Medulla oblongata (tissue), 1 donor: Measurements from ENCODE around the gene CA14.
"Not testable (repeated sequence)": the region's sequence is repeated elsewhere in the genome, so short reads cannot be mapped to it uniquely, and the experiment has no call there.

ENCODE experiments used
- DNase-seq: peaks from one replicate; pipeline ENCODE4 v3.0.0-alpha.2; 2015; ENCODE audit errors: extremely low spot score

Gene CA14

GRCh38 chr1:150235852-150236613 lies 21.5 kb upstream of the CA14 start, which contains the start of gene ANP32E:
TSS of gene ANP32E (minus strand) at chr1:150236112. CDS start at chr1:150235786, 326 bp downstream.
- DNase-seq, result peak; percentile 99

GRCh38 chr1:150236614-150237100 lies 20.9 kb upstream of the CA14 start:
- no peak for DNase-seq

GRCh38 chr1:150237176-150237575 lies 20.4 kb upstream of the CA14 start:
- not testable (repeated sequence) for DNase-seq

- DNase-seq, result no peak
Measured at GRCh38 chr1:150237746-150238145, 19.8 kb upstream of the CA14 start.

GRCh38 chr1:150243003-150243402 lies 14.6 kb upstream of the CA14 start:
- DNase-seq, result peak; percentile 36

DNA sequence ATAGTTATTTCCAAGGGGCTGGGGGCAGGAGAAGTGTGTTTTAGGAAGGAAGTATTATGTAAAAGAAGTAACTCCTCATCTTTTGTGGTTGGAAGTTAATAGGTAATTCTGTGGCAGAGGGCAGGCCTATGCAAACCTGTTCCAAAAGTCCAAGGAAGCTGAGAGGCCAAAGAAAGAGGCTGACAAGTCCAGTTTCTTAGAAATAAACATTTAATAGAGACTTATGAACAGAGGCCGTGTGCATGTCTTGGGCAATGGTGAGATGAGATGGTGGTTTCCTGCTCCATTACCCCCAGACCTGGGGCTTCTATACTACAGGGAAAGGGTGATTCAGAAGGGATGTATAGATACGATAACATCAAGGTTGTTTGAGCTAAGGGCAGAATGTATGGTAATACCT lies 7.6 kb upstream of the CA14 start:
- no peak for DNase-seq

- DNase-seq, result no peak
Measured at GRCh38 chr1:150256198-150256553, 1.4 kb upstream of the CA14 start.

DNA sequence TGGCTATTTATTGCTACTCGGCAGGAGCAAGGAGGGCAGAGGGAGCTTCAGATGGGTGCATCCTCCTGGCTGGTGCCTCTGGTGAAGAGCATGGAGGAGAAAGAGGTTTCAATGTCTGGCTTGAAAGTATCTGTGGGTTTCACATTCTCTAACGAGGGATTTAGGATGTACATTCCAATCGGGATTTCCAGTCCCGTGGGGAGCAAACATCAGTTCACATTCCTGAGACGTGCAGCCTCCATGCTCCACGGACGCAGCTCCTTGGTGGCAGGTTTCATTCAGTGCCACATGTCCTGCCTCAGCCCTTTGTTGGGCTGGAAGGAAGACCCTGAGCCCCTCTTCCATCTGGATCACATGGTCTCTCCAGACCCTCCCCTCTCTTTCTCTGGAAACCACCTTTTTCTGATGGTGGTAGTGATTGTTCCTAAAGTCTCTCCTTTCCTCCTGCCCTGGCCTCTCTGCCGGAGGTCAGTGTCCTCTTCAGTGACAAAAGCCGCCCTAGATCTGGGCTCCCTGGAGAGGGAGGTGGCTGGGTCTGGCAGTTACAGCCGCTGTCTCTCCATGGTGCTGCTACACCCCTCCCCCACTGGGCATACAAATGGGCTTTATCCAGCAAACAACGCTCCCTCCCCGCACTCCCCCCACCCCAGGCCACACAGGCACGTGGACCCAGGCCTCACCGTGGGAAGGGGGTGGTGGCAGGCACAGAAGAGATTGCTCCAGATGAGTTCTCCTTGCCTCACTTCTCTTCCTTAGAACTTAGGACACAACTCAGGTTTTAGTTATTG lies 826 bp upstream of the CA14 start:
- peak; percentile 88 for DNase-seq

DNA sequence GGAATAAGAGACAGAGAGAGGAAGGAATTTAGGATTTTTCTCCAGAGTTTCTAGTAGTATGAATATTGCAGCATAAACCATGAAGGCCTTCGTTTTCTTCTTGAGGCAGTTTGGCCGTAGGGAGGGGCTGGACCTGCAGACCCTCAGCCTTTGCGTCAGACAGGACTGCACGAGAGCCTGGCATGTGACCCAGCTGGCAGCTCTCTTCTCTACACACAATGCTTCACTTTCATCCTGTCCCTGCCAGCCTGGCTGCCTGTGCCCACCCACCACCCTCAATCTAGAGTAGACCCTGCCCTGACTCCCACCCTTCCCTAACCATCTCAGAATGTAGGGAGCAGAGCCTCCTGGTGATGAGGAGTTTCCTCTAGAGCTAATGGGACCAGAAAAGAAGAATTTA lies 1.6 kb downstream of the CA14 start:
- peak; percentile 57 for DNase-seq

DNA sequence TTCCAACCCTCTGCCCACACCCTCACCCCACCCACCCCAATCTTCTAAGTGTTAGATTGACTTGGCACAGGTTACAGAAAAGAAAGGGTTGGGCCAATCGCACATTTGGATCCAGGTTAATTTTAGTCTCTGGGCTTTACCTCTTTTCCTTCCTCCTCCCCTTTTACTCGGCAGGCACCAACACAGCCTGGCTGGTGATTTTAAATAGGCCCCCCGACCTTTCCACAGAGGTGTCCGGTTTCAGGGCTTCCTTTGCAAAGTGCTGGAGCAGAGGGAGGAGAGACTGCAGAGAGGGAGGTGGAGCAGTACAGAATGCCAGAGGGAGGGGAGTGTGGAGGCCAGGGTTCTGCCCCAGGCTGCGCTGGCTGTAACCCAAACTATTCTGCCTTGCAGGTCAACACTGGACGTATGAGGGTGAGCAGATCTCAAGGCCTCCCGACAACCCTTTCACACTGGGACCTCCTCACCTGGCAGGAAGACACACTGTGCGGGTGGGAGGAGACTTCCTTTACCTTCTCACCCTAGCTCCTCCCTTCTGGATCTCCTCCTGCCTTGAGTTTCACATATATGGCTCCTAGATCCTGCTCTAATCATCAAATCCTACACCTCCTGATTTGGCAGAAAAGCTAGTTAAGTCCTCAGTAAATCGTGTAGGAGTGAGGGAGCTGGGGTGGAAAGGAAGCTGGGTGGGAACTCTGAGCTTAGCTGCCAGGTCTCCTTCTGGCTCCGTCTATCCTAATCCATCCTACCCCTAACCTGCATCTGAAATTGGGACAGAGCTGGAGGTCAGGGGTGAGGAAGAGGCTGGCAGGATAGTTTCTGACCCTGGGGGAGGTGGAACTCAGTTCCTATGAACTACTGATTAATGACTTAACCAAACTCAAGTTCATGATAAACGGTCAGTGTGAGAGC lies 2.4 kb downstream of the CA14 start:
- DNase-seq, result no peak

GRCh38 chr1:150261367-150261766 lies 3.8 kb downstream of the CA14 start:
- no peak for DNase-seq

GRCh38 chr1:150262388-150263320 lies 5.1 kb downstream of the CA14 start:
- no peak for DNase-seq

DNA sequence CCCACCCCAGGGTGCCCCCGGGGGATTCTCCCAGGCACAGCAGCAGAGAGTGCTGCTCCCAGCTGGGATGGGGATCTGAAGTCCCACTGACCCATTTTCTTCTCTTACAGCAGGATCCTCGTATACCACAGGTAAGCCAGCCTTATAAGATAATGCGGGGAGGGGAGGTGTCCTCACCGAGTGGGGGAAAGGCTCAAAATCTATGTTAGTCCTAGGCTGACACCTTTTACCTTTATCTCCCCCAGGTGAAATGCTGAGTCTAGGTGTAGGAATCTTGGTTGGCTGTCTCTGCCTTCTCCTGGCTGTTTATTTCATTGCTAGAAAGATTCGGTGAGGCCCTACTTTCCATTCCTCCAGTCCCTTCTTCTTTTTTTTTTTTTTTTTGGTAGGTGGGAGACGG lies 6.0 kb downstream of the CA14 start:
- no peak for DNase-seq

- no peak for DNase-seq
Measured at GRCh38 chr1:150267896-150268295, 10.3 kb downstream of the CA14 start.

- peak; percentile 57 for DNase-seq
Measured at GRCh38 chr1:150268340-150268704, 10.7 kb downstream of the CA14 start.

DNA sequence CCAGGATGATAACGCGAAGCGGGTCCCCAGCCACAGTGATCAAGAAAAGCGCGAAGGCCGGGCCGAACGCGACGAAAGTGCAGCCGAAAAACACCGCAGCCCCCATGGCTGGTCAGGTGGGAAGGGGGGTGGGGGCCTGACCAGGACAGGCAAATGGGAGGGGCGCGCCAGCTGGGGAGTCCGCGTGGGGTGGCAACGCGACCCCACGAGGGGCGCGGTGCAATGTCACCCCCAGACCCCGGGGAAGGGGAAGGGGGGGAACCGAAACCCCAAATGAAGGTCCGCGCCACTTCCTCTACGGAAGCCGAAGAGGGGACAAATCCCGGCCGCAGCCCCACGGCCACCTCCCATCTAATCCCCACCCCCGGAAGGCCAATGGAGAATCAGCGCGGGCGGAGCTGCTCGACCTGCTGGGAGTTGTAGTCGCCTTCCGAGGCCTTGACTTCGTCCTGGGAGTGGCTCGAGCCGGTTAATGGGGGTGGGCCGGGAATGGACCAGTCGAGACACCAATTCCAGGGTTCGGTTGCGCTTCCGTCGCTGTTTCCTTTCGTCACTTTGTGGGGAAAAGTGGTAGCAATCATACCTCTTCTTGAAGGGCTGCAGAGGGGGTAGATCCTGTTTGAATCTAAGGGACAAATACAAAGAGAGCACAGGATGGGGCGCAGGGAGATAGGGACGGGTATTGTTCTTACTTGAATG lies 11.3 kb downstream of the CA14 start, which contains the start of gene APH1A:
APH1A (minus strand) TSS at position 312 of the 699 bp plus-strand sequence; CDS start at position 106, 206 bp downstream.
- DNase-seq, result peak; percentile 99

DNA sequence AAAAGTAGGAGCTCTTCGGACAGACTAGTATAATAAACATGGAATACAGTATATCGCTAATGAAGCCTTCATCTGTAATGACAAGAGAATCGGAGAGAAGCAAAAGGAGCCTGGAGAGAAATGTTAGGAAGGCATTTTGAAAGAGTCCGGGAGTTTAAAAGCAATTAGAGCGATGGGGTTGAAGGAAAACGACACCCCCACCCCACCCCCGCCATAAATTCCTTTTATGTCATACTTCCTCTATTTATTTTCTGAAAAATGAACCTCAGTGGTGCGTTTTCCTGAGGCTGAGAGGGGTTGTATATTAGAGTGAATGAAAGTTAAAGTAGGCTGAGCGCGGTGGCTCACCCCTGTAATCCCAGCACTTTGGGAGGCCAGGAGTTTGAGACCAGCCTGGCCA lies 11.9 kb downstream of the CA14 start:
- DNase-seq, result no peak

- DNase-seq, result no peak
Measured at GRCh38 chr1:150271291-150271959, 13.9 kb downstream of the CA14 start.

- DNase-seq, result no peak
Measured at GRCh38 chr1:150273311-150273710, 15.7 kb downstream of the CA14 start.
